ENCODE data around the gene ENOX1.
"Not testable (repeated sequence)": the region's sequence is repeated elsewhere in the genome, so short reads cannot be mapped to it uniquely, and the experiment has no call there.

Gene ENOX1

GRCh38 chr13:43170506-43170905, 616.3 kb downstream of the ENOX1 start:
- no peak for DNase-seq

- not testable (repeated sequence) for DNase-seq
These were observed 618.3 kb downstream of the ENOX1 start for GRCh38 chr13:43168434-43168833.

GRCh38 chr13:43167731-43168130, 619.0 kb downstream of the ENOX1 start:
- DNase-seq: no peak

- DNase-seq: no peak
These were observed 619.9 kb downstream of the ENOX1 start for GRCh38 chr13:43166644-43167457.

All from hematopoietic multipotent progenitor cell treated with erythropoietin and hydrocortisone succinate and interleukin-3 and kit ligand, for 8 days (in vitro differentiated cells).